HG03571 (cell line): ENCODE results near the gene PHF21B.
"Not testable (repeated sequence)": the region's sequence is repeated elsewhere in the genome, so short reads cannot be mapped to it uniquely, and the experiment has no call there.

Experiments
- ATAC-seq: cut with Tn5 transposase; IDR thresholded peaks from one replicate; pipeline ENCODE4 v1.9.1; 2021; ENCODE audit not compliant: unreplicated experiment

PHF21B gene

GRCh38 chr22:44919691-44920090, 90.1 kb downstream of the PHF21B start:
- ATAC-seq: no peak

GRCh38 chr22:44918925-44919392, 90.8 kb downstream of the PHF21B start:
- no peak for ATAC-seq

GRCh38 chr22:44918166-44918924, 91.5 kb downstream of the PHF21B start:
- no peak for ATAC-seq

GRCh38 chr22:44917372-44918165, 92.2 kb downstream of the PHF21B start:
- no peak for ATAC-seq

GRCh38 chr22:44916281-44917231, 93.2 kb downstream of the PHF21B start:
- no peak for ATAC-seq

- ATAC-seq: no peak
Observed at GRCh38 chr22:44915441-44915840, 94.4 kb downstream of the PHF21B start.

GRCh38 chr22:44914026-44914721, 95.6 kb downstream of the PHF21B start:
- ATAC-seq: no peak

- no peak for ATAC-seq
Observed at GRCh38 chr22:44913198-44913983, 96.4 kb downstream of the PHF21B start.

- no peak for ATAC-seq
Observed at GRCh38 chr22:44909241-44909640, 100.6 kb downstream of the PHF21B start.

- ATAC-seq: no peak
Observed at GRCh38 chr22:44907765-44908737, 101.8 kb downstream of the PHF21B start.

GRCh38 chr22:44906999-44907644, 102.7 kb downstream of the PHF21B start:
- ATAC-seq: no peak

- no peak for ATAC-seq
Observed at GRCh38 chr22:44906248-44906936, 103.4 kb downstream of the PHF21B start.

- not testable (repeated sequence) for ATAC-seq
Observed at GRCh38 chr22:44904492-44905152, 105.2 kb downstream of the PHF21B start.

- not testable (repeated sequence) for ATAC-seq
Observed at GRCh38 chr22:44903164-44903563, 106.6 kb downstream of the PHF21B start.

- ATAC-seq: no peak
Observed at GRCh38 chr22:44901301-44901700, 108.5 kb downstream of the PHF21B start.

GRCh38 chr22:44898236-44898635, 111.6 kb downstream of the PHF21B start:
- ATAC-seq: no peak
